Activated CD8-positive, alpha-beta T cell treated with anti-CD3 and anti-CD28 coated beads for 36 hours (primary cell): ENCODE measurements around the gene ARPC4. TPM values are rescaled to one million over a fixed set of nuclear protein-coding genes. Genes with fewer than 3 reads are reported as not detected.

Source experiments
- ATAC-seq: fragments of 200-7000 bp; cut with Tn5 transposase; one replicate; pipeline ENCODE4 v1.10.0; 2021; ENCODE audit warnings: mild to moderate bottlenecking, moderate library complexity
- CTCF ChIA-PET: fragments of 350-600 bp; sonication (Branson Sonifier 250); formaldehyde crosslinking; loops from one replicate; lab custom pipeline; 2021; ENCODE audit warnings: antibody characterized with exemption; lab: Charles Lee
- POLR2A ChIA-PET: fragments of 350-600 bp; sonication (Branson Sonifier 250); formaldehyde crosslinking; loops from one replicate; lab custom pipeline; 2021; ENCODE audit warnings: antibody characterized with exemption; lab: Charles Lee
- DNase-seq: peaks from one replicate; pipeline ENCODE4 v3.0.0-alpha.2; 2020
- H3K27ac Mint-ChIP-seq: one replicate; pipeline ENCODE4 v1.8.0; 2021; ENCODE audit warnings: mild to moderate bottlenecking, mixed read lengths
- H3K27me3 Mint-ChIP-seq: one replicate; pipeline ENCODE4 v1.8.0; 2021; ENCODE audit warnings: mixed read lengths
- H3K36me3 Mint-ChIP-seq: one replicate; pipeline ENCODE4 v1.8.0; 2021; ENCODE audit warnings: low read depth, mixed read lengths
- H3K4me1 Mint-ChIP-seq: one replicate; pipeline ENCODE4 v1.8.0; 2021; ENCODE audit warnings: low read depth, mixed read lengths
- H3K4me3 Mint-ChIP-seq: one replicate; pipeline ENCODE4 v1.8.0; 2021; ENCODE audit warnings: mild to moderate bottlenecking, moderate library complexity, mixed read lengths
- H3K9me3 Mint-ChIP-seq: one replicate; pipeline ENCODE4 v1.8.0; 2021; ENCODE audit warnings: mixed read lengths
- intact Hi-C: fragments of 100-400 bp; cut with micrococcal nuclease; formaldehyde crosslinking; loops from one replicate; pipeline ENCODE4 v1.10.0; 2022
- total RNA-seq, 2 experiments: library from RNA; stranded (reverse); gene quantifications; one replicate each; pipeline ENCODE4 v1.2.3, GENCODE V29; 2021
- TF ChIP-seq, protein P1 (sequence below): fragments of 200-600 bp; IDR thresholded peaks from one replicate; pipeline ENCODE4 v1.8.0; 2022; ENCODE audit warnings: antibody characterized with exemption, mild to moderate bottlenecking

Gene ARPC4
- total RNA-seq, 2 experiments from 2014 or later = 205 to 208 TPM

DNA sequence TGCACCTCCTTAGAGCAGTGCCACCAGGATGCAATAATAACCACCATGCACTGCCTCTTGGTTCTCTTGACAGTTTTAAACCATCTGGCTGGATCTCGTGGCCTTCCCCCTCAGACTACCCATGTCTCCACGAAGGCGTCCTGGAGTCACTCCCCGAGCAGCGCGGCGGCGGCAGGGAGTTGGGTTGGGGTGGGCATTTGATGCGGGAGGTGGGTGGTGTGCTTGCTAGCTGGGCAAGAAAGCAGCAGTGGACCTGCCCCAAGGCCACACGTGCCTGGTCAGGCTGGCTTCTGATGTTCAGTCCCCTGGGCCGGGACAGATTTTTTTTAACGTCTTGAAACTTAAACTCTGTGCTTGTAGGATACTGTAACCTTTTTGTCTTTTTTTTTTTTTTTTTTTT lies 13.3 kb downstream of the ARPC4 start:
- ATAC-seq = no peak
- CTCF ChIA-PET = interaction anchor here (1.5 to 3.2 kb wide), 3 partner anchors 17 to 78 kb away, joined by 3 to 12 read pairs (median 3); no protein-coding TSS in a partner anchor
- no peak overlapping the region for H3K27ac Mint-ChIP-seq
- intact Hi-C loops = no loop called here
- H3K36me3 Mint-ChIP-seq = peaks cover 63% of the 10 kb centered on the region
- no peaks in the 10 kb centered on the region for H3K9me3 Mint-ChIP-seq
- POLR2A ChIA-PET = interaction anchor here (0.8 to 4.0 kb wide), 4 partner anchors 9 to 25 kb away, joined by 3 to 28 read pairs (median 5); partner anchors contain the start of genes ARPC4 and TADA3
- peaks cover 44% of the 10 kb centered on the region for H3K4me1 Mint-ChIP-seq
- TF ChIP-seq, protein P1, sequence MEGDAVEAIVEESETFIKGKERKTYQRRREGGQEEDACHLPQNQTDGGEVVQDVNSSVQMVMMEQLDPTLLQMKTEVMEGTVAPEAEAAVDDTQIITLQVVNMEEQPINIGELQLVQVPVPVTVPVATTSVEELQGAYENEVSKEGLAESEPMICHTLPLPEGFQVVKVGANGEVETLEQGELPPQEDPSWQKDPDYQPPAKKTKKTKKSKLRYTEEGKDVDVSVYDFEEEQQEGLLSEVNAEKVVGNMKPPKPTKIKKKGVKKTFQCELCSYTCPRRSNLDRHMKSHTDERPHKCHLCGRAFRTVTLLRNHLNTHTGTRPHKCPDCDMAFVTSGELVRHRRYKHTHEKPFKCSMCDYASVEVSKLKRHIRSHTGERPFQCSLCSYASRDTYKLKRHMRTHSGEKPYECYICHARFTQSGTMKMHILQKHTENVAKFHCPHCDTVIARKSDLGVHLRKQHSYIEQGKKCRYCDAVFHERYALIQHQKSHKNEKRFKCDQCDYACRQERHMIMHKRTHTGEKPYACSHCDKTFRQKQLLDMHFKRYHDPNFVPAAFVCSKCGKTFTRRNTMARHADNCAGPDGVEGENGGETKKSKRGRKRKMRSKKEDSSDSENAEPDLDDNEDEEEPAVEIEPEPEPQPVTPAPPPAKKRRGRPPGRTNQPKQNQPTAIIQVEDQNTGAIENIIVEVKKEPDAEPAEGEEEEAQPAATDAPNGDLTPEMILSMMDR = no peak
- no peaks in the 10 kb centered on the region for H3K27me3 Mint-ChIP-seq
- DNase-seq = no peak
- H3K4me3 Mint-ChIP-seq = no peak overlapping the region

DNA sequence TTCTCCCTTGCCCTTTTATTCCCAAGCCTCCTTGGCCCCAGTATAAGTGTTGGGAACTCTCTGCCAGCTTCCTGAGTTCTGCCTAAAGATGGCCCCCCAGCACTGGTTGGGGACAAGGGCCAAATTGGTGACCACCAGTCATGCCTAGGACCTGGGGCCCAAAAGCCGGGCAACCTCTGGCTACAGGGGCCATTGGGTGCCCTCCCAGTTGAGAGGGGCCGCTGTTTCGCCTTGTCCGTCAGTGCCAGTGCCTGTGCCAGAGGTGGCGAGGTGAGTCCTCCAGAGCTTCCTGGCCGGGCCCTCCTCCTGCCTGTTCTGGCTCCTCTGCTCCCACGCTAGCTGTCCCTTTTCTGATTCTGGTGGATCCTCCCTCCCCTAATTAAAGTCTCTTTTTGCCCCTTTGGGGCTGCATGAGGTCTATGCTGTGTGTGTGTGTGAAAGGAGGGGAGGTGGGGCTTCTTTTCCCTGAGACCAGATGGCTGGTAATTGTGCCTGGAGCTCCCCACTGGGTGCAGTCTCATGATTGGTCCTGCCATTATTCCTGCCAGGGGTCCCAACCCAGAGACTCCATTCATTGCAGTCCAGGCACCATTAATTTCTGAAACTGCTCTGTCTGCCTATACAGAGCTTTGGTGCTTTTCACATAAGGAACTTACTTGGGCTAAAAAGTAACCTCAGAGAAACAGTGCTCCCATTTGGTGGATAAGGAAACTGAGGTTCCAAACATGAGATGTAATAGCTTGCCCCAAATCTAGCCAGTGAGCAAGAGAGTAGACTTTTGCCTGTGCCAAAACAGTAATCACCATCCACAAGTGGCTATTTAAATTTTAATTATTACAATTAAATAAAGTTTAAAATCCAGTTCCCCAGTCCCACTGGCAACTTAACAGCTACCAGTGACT lies 14.1 kb downstream of the ARPC4 start:
- Mint-ChIP-seq H3K27ac (peak overlapping the region; percentile 72), H3K4me1 (peaks cover 45% of the 10 kb centered on the region), H3K36me3 (peaks cover 64% of the 10 kb centered on the region), H3K4me3 (no peak overlapping the region), H3K9me3 (no peaks in the 10 kb centered on the region), H3K27me3 (no peaks in the 10 kb centered on the region)
- ATAC-seq = no peak
- ChIA-PET POLR2A (interaction anchor here (0.7 to 2.7 kb wide), 7 partner anchors 8 to 125 kb away, joined by 3 to 15 read pairs (median 4); partner anchors contain the start of genes ARPC4 and TADA3), CTCF (interaction anchor here (0.8 to 3.2 kb wide), 6 partner anchors 11 to 79 kb away, joined by 3 to 12 read pairs (median 5); partner anchors contain the start of genes ARPC4 and OGG1)
- DNase-seq = no peak
- TF ChIP-seq, protein P1 = no peak
- intact Hi-C loops = no loop called here

DNA sequence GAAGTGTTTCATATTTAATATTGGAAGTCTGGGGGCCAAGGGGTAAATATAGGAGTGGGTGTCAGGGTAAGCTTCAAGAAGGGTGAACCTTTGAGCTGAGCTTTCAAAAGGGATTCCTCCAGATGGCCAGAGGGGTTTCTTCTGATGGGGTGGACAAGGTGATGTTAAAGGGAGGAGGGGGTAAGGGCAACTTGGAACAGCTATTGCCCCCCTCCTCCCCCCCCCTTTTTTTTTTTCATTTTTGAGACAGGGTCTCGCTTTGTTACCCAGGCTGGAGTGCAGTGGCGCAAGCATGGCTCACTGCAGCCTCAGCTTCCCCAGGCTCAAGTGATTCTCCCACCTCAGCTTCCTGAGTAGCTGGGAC lies 15.1 kb downstream of the ARPC4 start:
- POLR2A ChIA-PET = interaction anchor here (0.7 to 2.7 kb wide), 7 partner anchors 15 to 177 kb away, joined by 3 to 15 read pairs (median 4); partner anchors contain the start of genes ARPC4 and TADA3
- Mint-ChIP-seq H3K36me3 (peaks cover 63% of the 10 kb centered on the region), H3K27ac (peak overlapping the region; percentile 90), H3K27me3 (no peaks in the 10 kb centered on the region), H3K4me1 (peaks cover 45% of the 10 kb centered on the region), H3K4me3 (no peak overlapping the region), H3K9me3 (no peaks in the 10 kb centered on the region)
- TF ChIP-seq, protein P1 = no peak
- intact Hi-C loops = no loop called here
- CTCF ChIA-PET = interaction anchor here (1.0 to 3.2 kb wide), 8 partner anchors 8 to 304 kb away, joined by 3 to 12 read pairs (median 5); partner anchors contain the start of genes ARPC4 and RPUSD3
- DNase-seq = no peak
- ATAC-seq = no peak

DNA sequence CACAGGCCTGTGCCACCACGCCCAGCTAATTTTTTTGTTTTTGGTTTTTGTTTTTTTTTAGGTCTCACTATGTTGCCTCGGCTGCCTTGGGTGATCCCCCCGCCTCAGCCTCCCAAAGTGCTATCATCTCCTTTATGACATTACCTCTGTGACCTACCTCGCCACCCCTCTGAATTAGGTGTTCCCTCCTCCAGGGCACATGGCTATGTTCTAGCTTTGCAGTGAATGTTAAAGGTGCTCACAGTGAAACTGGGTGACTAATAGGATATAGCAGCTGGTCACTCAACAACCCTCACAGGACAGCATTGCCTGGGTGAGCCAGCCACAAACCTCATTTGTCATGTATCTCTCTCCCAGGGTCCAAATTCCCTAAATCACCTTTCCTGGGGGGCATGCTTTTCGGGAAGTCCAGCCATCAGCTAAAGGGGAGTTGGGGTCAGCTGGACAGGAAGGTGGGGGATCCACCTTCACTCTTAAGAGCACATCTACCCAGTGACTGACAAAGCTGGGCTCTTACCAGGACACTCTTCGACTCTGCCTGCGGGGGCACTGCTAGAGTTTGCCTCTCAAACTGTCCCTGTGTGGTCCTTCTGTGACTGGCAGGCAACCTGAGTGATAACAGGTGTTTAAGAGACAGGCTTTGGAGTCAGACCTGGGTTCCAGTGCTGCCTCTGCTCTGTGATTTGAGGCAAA lies 15.6 kb downstream of the ARPC4 start:
- H3K36me3 Mint-ChIP-seq = peaks cover 61% of the 10 kb centered on the region
- intact Hi-C loops = no loop called here
- peak overlapping the region; percentile 90 for H3K27ac Mint-ChIP-seq
- peak; percentile 81 for ATAC-seq
- ChIA-PET POLR2A (interaction anchor here (0.7 to 2.7 kb wide), 11 partner anchors 9 to 176 kb away, joined by 3 to 15 read pairs (median 3); partner anchors contain the start of genes ARPC4, RPUSD3 and TADA3), CTCF (interaction anchor here (1.0 to 3.2 kb wide), 11 partner anchors 9 to 305 kb away, joined by 3 to 12 read pairs (median 5); partner anchors contain the start of genes ARPC4 and RPUSD3)
- TF ChIP-seq, protein P1 = peak; percentile 55
- H3K4me1 Mint-ChIP-seq = peaks cover 42% of the 10 kb centered on the region
- H3K9me3 Mint-ChIP-seq = no peaks in the 10 kb centered on the region
- H3K4me3 Mint-ChIP-seq = peak overlapping the region; percentile 75
- H3K27me3 Mint-ChIP-seq = no peaks in the 10 kb centered on the region
- peak; percentile 79 for DNase-seq
